Choroid plexus epithelial cell (primary cell): Measurements from ENCODE around the gene C12orf43.

Source experiments
- DNase-seq: peaks from one replicate; pipeline ENCODE4 v3.0.0-alpha.2; 2010; ENCODE audit warnings: low read depth
- H3K4me3 ChIP-seq: 2 replicates; pipeline ENCODE4 v1.5.1; 2011; ENCODE audit warnings: low read depth, mild to moderate bottlenecking, control low read depth, low read length, moderate library complexity
- CTCF ChIP-seq: conservative IDR thresholded peaks from 2 replicates; pipeline ENCODE4 v1.5.1; 2011; ENCODE audit warnings: low read depth, mild to moderate bottlenecking, control low read depth, inconsistent platforms, low read length, moderate library complexity

The C12orf43 gene

GRCh38 chr12:120962532-120963020 is 53.7 kb downstream of the C12orf43 start:
- TF ChIP-seq CTCF: no peak
- no peak for DNase-seq
- H3K4me3 ChIP-seq: no peak overlapping the region

DNA sequence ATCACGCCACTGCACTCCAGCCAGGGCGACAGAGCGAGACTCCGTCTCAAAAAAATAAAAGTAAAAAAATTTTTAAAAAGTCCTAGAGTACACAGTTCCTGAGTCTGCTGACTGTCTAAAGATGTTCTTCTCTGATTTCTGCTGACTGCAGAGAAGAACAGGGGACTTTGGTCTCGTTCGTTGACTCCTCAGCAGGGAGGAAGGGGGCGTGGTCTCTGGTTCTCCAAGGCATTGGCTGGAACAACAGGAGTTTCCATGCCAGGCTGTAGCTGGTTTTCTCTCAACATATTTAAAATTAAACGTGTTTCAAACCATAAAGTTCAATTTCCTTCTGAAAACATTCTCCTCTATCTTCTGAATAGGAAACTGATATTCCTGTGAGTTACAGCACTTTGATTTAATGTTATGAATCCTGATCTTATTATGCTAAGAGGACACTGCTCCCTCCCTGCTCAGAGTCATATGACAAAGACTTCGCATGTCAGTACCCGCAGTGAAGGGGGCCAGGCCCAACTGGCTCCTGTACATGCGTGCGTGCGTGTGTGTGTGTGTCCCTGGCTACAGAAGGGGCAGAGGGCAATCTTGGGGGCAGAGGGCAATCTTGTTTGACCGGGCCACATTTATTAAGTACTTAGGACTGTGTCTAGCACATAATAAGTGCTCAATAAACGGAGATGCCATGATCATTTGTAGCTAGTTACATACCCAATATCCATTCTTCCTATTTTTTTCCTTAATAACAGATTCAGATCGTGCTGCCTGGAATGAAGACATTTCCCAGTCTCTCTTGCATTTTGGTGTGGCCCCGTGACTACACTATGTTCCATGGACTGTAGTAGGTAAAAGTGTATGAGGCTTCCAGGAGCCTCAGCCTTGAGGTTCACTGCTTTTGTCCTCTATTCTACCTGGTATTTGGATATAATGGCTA is 54.4 kb downstream of the C12orf43 start:
- no peak for DNase-seq

DNA sequence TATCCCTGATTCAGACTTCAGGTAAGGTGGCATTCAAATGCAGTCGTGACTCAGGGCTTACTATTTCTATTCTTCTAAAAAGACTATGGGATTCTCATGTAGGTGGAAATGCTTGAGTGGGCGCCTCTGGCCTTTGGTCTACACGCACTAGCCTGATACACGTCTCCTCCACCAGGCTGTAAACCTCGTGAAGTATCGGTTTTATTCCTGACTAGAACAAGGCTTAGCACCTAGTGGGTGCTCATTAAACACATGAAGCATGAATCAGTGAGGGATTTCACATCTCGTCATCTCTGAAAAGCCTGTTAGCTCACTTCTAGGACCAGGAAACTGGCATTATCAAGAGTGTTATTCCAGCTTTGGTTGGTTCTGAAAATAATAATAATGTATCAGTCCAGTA is 55.6 kb downstream of the C12orf43 start:
- TF ChIP-seq CTCF: no peak
- DNase-seq: no peak
- no peak overlapping the region for H3K4me3 ChIP-seq

More for the DNA sequence above, 54.4 kb downstream of the C12orf43 start:
- no peak overlapping the region for H3K4me3 ChIP-seq
- TF ChIP-seq CTCF: no peak

- no peak for TF ChIP-seq CTCF
- H3K4me3 ChIP-seq: no peak overlapping the region
- DNase-seq: no peak
These were observed 57.0 kb downstream of the C12orf43 start for GRCh38 chr12:120959111-120959878.

DNA sequence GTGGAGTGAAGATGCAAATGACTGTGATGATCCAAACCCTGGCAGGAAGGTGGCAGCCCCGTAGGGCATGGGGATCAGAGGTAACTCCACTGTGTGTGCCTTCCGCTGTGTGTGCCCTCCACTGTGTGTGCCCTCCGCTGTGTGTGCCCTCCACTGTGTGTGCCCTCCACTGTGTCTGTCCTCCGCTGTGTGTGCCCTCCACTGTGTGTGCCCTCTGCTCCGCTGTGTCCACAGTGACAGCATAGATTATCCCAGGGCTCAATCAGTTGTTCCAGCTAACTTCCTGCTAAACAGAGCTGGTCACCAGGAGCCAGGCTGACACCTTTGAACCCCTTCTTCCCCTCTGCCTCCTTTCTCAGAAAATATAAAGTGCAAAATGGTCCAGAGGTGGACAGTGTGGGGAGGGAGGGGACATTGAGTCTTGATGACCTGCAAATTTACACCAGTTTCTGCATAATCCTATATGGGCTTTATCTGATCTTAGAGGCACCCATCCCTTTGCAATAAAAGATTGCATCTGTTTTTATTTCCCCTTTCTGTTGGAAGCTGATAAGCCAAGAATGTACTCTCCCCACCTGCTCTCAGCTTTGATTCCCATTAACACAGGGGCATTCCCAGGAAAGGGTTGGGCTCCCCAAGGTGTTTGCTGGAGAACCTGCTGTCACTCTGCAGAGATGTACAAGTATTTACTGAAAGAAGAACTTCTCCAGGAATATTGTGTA is 59.5 kb downstream of the C12orf43 start:
- DNase-seq: no peak
- no peak overlapping the region for H3K4me3 ChIP-seq
- TF ChIP-seq CTCF: no peak

DNA sequence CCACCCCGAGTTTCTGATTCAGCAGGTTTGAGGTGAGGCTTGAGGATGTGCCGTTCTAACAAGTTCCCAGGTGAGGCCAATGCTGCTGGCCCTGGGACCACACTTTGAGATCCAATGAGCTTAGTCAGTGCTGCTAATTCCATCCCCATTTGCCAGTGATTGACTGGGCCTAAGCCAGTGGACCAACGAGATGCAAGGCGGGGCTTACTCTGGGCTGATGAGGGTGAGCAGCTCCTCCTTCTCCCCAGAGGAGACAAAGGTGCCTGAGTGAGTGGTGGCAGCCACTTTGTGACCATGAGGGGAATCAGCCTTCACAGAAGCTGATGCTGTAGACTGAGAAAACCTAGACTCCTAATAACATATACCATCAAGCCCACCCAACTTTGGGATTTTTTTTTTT is 61.1 kb downstream of the C12orf43 start:
- TF ChIP-seq CTCF: no peak
- no peak overlapping the region for H3K4me3 ChIP-seq

More for the DNA sequence above, 61.1 kb downstream of the C12orf43 start:
- DNase-seq: no peak
